Suppressor macrophage treated with lipopolysaccharide for 1 hour (primary cell): ENCODE data around the gene TTLL11.
"Not testable (repeated sequence)": the region's sequence is repeated elsewhere in the genome, so short reads cannot be mapped to it uniquely, and the experiment has no call there.

Experiments used
- DNase-seq, 3 donors: peaks; one replicate each; pipeline ENCODE4 v3.0.0-alpha.2; 2020 to 2022

The TTLL11 gene

DNA sequence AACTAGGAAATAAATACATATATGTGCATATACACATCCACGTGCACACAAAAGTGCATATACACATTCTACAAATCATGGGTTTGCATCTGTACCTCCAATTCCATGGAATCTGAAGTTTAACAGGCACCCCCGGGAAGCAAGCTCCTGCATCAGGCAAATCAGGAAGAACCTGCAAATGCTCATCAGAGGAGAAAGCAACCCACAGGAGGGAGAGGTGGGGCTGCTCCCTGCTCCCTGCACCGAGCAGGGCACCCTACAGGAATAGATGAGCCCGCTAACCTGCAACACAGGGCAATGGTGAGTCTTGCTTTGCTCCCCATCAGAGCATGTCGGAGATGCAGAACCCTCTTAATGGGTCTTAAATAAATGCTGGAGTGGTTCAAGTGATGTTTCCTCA lies 290.4 kb downstream of the TTLL11 start:
- no peak for DNase-seq

DNA sequence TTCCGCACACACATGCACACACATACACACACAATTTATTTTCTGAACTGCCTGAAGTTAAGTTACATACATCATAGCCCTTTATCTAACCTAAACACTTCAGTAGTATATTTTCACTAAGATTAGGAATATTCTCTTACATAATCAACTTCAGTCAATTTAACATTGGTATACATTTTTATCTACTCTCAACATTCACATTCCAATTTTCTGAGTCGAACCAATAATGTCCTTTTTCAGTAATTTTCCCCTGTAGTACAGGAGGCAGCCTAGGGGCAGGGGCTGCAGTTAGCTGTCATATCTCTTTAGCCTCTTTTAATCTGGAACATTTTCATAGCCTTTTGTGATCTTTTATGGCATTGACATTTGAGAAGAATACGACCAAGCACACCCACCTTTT lies 291.5 kb downstream of the TTLL11 start:
- DNase-seq = no peak

- no peak for DNase-seq
Measured at GRCh38 chr9:121800376-121800775, 292.7 kb downstream of the TTLL11 start.

DNA sequence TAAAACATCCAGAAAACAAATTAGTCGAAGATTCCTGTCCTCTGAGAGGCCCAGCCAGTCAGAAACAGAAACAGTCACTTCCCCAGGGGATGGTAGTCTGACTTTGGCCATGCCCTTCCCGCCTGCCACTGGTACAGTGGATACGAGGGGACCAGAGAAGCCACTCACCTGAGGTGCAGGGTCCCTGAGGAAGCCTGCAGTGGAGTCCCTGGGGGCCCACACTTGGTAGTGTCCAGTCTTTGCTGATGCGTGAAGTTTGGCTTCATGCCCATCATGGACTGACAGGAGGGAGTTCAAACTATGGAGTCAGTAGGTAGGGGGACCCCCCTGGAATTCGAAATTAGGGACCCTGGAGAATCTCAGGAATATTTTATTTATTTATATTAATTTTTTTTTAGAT lies 294.2 kb downstream of the TTLL11 start:
- no peak for DNase-seq

GRCh38 chr9:121797081-121797480 lies 296.0 kb downstream of the TTLL11 start:
- no peak for DNase-seq

GRCh38 chr9:121794334-121794733 lies 298.8 kb downstream of the TTLL11 start:
- not testable (repeated sequence) for DNase-seq

DNA sequence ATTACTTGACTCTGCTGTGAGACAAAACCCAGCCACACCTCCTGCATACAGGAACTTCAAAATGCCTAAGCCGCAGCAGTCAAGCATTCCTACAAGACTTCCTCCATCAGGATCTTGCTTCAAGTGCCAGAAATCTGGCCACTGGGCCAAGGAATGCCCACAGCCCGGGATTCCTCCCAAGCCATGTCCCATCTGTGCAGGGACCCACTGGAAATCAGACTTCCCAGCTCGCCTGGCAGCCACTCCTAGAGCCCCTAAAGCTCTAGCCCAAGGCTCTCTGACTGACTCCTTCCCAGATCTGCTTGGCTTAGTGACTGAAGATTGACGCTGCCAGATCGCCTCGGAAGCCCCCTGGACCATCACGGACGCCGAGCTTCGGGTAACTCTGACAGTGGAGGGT lies 300.6 kb downstream of the TTLL11 start:
- DNase-seq = not testable (repeated sequence)

DNA sequence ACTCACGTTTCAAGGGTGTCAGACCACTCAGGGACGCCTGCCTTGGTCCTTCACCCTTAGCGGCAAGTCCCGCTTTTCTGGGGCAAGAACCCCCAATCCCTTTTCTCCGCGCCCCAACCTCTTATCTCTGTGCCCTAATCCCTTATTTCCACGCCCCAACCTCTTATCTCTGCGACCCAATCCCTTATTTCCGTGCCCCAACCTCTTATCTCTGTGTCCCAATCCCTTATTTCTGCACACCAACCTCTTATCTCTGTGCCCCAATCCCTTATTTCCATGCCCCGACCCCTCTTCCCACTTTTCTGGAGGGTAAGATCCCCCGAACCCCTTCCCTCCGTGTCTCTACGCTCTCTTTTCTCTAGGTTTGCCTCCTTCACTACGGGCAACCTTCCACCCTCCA lies 302.3 kb downstream of the TTLL11 start:
- no peak for DNase-seq

DNA sequence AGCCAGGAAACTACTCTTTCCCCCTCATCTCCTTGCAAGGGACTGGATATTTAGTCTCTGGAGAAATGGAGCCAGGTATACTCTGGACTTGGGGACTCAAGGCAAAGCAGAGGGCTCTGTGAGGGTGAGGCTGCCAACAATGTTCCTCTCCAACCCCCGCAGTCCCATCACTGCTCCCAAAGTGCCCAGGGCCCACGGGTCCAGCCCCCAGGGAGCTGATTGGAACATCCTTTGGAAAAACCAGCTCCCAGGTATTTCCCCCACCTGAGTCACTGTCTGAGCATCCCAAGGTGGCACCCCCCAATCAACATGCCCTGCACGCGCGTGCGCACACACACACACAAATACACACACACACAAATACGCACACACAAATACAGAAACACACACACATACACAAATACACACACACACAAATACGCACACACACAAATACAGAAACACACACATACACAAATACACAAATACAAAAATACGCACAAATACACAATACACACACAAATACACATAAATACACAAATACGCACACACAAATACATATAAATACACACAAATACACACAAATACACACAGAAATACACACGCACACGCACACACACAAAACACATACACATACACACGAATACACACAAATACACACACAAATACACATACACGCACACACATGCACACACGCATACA lies 304.3 kb downstream of the TTLL11 start:
- DNase-seq = no peak

- DNase-seq = no peak
Measured at GRCh38 chr9:121786998-121787422, 306.1 kb downstream of the TTLL11 start.

GRCh38 chr9:121786543-121786948 lies 306.6 kb downstream of the TTLL11 start:
- DNase-seq = no peak

DNA sequence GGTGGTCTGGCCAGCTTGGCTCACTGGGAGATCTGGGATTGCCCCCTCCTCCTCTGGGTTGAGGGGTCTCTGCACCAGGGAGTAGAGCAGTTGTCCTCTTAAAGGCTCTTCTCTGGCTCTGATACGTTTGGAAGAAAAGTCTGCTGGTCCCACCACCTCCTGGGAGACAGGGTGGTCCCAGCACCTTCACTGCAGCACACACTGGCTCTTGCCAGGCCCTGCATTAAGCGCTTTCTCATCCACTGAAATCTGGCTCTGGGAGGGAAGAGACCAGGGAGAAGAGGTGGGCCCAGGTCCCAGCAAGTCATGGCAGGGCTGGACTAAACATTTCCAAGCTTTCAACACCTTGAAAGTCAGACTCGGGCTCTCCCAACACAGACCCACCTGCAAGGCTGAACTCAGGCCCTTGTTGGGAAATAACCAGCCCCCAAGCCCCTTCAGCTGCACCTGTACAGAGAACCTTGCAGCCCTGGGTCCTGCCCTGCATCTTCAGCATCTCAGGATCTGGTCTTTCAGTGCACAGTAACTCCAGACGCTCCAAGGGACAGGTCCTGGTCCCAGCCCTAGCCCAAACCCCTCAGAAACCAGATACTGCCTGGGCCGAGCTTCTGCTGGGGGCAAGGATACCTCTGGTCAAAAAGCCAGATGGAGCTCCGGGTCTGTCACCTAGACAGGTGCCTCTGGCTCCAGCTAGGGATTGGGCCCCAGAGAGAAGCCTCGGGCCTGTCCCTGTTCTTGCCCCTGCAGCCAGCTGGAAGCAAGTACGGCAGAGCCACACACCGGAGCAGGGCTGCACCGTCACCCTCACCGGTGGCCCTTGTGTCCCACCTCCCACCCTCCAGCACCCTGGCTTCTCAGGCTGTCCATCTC lies 307.2 kb downstream of the TTLL11 start:
- no peak for DNase-seq

GRCh38 chr9:121784731-121785411 lies 308.2 kb downstream of the TTLL11 start:
- DNase-seq = no peak

GRCh38 chr9:121783521-121784507 lies 309.3 kb downstream of the TTLL11 start:
- no peak for DNase-seq

DNA sequence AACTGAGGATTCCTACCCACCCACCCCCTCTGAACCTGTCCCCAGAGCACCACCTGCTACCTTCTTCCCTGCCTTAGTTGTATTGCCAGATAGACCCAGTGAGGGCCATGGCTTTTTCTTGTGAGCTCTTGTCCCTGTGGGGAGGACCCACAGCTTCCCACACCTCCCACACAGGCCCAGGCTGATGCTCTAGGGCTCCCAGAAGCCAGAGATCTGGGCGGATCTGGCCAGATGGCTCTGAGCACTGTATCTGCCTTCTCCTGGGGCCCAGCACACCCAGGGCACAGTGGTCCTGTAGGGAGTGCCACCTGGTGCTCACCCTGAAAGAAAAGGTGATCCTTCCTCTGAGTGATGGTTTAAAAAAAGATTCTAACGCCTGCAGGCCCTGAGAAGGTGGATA lies 310.0 kb downstream of the TTLL11 start:
- DNase-seq = no peak

DNA sequence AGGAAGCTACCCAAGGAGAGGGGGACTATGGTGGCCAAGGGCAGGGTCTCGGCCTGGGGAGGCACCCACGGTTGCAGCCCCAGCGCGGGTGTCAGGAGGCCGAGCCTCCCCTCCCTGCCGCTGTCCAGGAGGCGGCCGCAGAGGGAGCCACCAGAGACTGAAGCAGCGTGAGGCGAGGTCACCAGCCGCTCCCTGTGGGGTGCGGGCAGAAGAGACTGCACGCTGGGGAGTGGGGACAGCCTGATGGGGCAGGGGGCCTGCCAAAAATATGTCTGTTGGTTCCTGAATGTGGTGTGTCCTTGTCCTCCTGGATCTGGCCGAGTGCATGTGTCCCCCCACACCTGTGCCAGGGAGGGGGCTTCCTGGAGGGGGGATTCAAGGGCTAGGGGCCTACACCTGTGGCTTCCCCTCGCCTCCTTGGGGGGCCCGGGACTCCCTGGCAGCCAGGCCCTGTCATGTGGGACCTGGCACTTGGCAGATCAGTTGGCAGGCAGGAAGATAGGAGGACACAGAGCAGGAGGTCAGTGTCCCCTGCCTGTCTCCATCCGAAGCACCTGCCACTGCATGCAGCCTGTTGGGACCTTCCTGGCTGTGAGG lies 310.5 kb downstream of the TTLL11 start:
- no peak for DNase-seq

DNA sequence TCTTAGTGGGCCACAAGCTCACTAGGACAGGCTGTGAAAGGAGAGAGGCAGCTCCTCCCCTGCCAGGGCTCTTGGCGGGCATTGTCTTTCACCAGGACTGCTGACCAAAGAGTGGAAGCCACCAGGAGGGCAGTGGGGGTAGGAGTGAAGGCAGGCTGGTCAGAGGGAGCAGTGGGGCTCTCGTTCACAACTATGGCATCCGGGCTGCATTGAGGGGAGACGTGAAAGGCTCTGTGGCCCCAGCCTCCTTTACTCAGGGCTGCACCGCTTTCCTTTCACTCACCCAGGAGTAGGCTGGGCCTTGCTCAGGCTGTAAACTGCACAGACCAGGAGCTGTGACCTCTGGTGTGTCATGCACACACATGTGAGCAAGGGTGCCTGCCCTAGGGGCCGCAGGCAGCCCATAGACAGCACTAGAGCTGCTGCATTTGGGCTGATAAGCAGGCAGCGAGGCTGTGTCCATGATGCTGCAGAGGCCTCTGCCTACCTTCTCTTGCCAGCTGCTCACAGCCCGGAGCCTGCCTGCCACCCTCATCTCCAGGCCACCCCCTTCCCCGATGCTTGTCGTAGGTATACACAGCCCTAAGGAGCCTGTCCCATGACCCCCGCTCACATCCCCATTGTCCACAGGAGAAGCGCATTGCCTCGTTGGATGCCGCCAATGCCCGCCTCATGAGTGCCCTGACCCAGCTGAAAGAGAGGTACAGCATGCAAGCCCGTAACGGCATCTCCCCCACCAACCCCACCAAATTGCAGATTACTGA lies 311.2 kb downstream of the TTLL11 start:
- DNase-seq = no peak

- DNase-seq = no peak
Measured at GRCh38 chr9:121781145-121781548, 312.0 kb downstream of the TTLL11 start.

GRCh38 chr9:121780177-121781040 lies 312.7 kb downstream of the TTLL11 start:
- DNase-seq = no peak
